ENCODE results near the gene PEX5L. TPM values are rescaled to one million over a fixed set of nuclear protein-coding genes. Genes with fewer than 3 reads are reported as not detected.

PEX5L gene
- total RNA-seq, 6 experiments from 2014 or later: 0.09 to 0.28 (median 0.11) TPM; not detected in 1

- Mint-ChIP-seq H3K27me3 (ENCODE audit: insufficient read depth) (peaks cover 7% of the 10 kb centered on the region; the same call in 1 of the 2 replicates), H3K9me3 (no peaks in the 10 kb centered on the region), H3K4me3 (no peak overlapping the region), H3K4me1 (ENCODE audit: low read depth) (no peaks in the 10 kb centered on the region), H3K27ac (no peak overlapping the region), H3K36me3 (ENCODE audit: low read depth) (no peaks in the 10 kb centered on the region)
- TF ChIP-seq, protein P1, sequence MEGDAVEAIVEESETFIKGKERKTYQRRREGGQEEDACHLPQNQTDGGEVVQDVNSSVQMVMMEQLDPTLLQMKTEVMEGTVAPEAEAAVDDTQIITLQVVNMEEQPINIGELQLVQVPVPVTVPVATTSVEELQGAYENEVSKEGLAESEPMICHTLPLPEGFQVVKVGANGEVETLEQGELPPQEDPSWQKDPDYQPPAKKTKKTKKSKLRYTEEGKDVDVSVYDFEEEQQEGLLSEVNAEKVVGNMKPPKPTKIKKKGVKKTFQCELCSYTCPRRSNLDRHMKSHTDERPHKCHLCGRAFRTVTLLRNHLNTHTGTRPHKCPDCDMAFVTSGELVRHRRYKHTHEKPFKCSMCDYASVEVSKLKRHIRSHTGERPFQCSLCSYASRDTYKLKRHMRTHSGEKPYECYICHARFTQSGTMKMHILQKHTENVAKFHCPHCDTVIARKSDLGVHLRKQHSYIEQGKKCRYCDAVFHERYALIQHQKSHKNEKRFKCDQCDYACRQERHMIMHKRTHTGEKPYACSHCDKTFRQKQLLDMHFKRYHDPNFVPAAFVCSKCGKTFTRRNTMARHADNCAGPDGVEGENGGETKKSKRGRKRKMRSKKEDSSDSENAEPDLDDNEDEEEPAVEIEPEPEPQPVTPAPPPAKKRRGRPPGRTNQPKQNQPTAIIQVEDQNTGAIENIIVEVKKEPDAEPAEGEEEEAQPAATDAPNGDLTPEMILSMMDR (IDR thresholded peaks at IDR 0.05): no peak
- no peak for DNase-seq
Observed at GRCh38 chr3:179896507-179896906, 140.2 kb downstream of the PEX5L start.

GRCh38 chr3:179895330-179895729 is 141.4 kb downstream of the PEX5L start:
- Mint-ChIP-seq H3K27me3 (ENCODE audit: insufficient read depth) (peaks cover 7% of the 10 kb centered on the region; the same call in 1 of the 2 replicates), H3K9me3 (no peaks in the 10 kb centered on the region), H3K27ac (no peak overlapping the region), H3K4me1 (ENCODE audit: low read depth) (no peaks in the 10 kb centered on the region), H3K36me3 (ENCODE audit: low read depth) (no peaks in the 10 kb centered on the region), H3K4me3 (no peak overlapping the region)
- TF ChIP-seq, protein P1 (IDR thresholded peaks at IDR 0.05): no peak
- DNase-seq: no peak

DNA sequence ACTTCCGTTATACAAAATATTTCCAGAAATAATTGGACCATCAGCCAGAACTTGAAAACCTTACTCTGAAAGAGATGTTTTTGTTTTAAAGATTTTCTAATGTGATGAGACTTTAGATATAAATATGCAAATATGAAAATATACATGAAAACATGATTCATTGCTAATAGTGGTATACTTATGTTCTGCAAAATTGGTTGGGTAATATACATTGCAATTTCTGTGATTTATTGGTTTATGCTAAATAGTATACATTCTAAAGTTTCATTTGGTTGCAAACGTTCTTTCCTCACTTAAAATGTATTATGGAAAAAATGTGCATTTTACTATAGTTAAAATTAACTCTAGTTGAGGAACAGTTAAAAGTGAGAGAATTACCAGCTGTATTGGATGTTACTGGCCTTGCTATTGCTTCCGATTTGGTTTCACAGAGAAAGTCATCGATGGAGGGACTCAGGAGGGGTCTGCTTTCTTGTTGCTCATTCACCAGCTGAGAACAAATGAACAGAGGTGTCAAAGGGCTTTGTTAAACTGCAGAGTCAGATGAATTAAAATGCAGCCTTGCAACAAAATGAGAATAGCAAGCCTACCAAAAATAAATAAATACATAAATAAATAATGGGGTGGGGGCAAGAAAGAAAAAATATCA is 149.3 kb downstream of the PEX5L start:
- TF ChIP-seq, protein P1 (IDR thresholded peaks at IDR 0.05): no peak
- H3K4me3 Mint-ChIP-seq: no peak overlapping the region
- DNase-seq: no peak
- H3K27ac Mint-ChIP-seq: no peak overlapping the region
- no peaks in the 10 kb centered on the region for H3K9me3 Mint-ChIP-seq
- H3K36me3 Mint-ChIP-seq (ENCODE audit: low read depth): no peaks in the 10 kb centered on the region
- H3K27me3 Mint-ChIP-seq (ENCODE audit: insufficient read depth): peaks cover 3% of the 10 kb centered on the region
- H3K4me1 Mint-ChIP-seq (ENCODE audit: low read depth): peaks cover 13% of the 10 kb centered on the region; the same call in 1 of the 2 replicates

- TF ChIP-seq, protein P1 (IDR thresholded peaks at IDR 0.05): no peak
- H3K27me3 Mint-ChIP-seq (ENCODE audit: insufficient read depth): no peaks in the 10 kb centered on the region; the same call in 1 of the 2 replicates
- DNase-seq: no peak
- H3K4me1 Mint-ChIP-seq (ENCODE audit: low read depth): peaks cover 21% of the 10 kb centered on the region; the same call in 1 of the 2 replicates
- no peaks in the 10 kb centered on the region for H3K9me3 Mint-ChIP-seq
- H3K4me3 Mint-ChIP-seq: no peak overlapping the region
- H3K36me3 Mint-ChIP-seq (ENCODE audit: low read depth): no peaks in the 10 kb centered on the region
- no peak overlapping the region for H3K27ac Mint-ChIP-seq
Observed at GRCh38 chr3:179885950-179886349, 150.8 kb downstream of the PEX5L start.

GRCh38 chr3:179884136-179884535 is 152.6 kb downstream of the PEX5L start:
- H3K4me3 Mint-ChIP-seq: no peak overlapping the region
- no peaks in the 10 kb centered on the region for H3K36me3 Mint-ChIP-seq (ENCODE audit: low read depth)
- TF ChIP-seq, protein P1 (IDR thresholded peaks at IDR 0.05): no peak
- no peak overlapping the region for H3K27ac Mint-ChIP-seq
- no peak for DNase-seq
- H3K4me1 Mint-ChIP-seq (ENCODE audit: low read depth): peaks cover 21% of the 10 kb centered on the region; the same call in 1 of the 2 replicates
- H3K9me3 Mint-ChIP-seq: no peaks in the 10 kb centered on the region
- no peaks in the 10 kb centered on the region; the same call in 1 of the 2 replicates for H3K27me3 Mint-ChIP-seq (ENCODE audit: insufficient read depth)
